Measurements from ENCODE around the gene CLDN20. TPM values are rescaled to one million over a fixed set of nuclear protein-coding genes. Genes with fewer than 3 reads are reported as not detected.
"Not testable (repeated sequence)": the region's sequence is repeated elsewhere in the genome, so short reads cannot be mapped to it uniquely, and the experiment has no call there.

The CLDN20 gene
- polyA plus RNA-seq (ENCODE audit: insufficient read length in 3 of 3): 1 to 10 TPM in 2 of 3 donors, under 1 TPM in 1; 0.92 to 2.1 (median 1.4) TPM
- long read RNA-seq, donor 1: 0 reads
- long read RNA-seq, donor 2: 0 reads
- long read RNA-seq, donor 3: 0 reads
- long read RNA-seq, donor 4: 0 reads
- long read RNA-seq, donor 5: 0 reads
- long read RNA-seq, donor 6: 0 reads
- long read RNA-seq, donor 7: 0 reads
- long read RNA-seq, donor 8: 0 reads
- long read RNA-seq, donor 9, partial matches to known transcripts: 0 of 10 reads
- long read RNA-seq, donor 9, other reads (novel, unspliced or antisense): 10 of 10 reads
- long read RNA-seq, donor 10, partial matches to known transcripts: 7 of 17 reads
- long read RNA-seq, donor 10, other reads (novel, unspliced or antisense): 10 of 17 reads
- long read RNA-seq, donor 11: 0 reads
- long read RNA-seq, donor 12: 0 reads
- long read RNA-seq, donor 13: 0 reads
- long read RNA-seq, donor 14: 0 reads
- long read RNA-seq, donor 15: 0 reads
- long read RNA-seq, donor 16, partial matches to known transcripts: 10 of 46 reads
- long read RNA-seq, donor 16, other reads (novel, unspliced or antisense): 36 of 46 reads

GRCh38 chr6:155263373-155264063 lies at the start of gene CLDN20:
Gene CLDN20 (plus strand): TSS chr6:155264013. CDS start chr6:155275720, 11,707 bp downstream.
- no peak for DNase-seq (ENCODE audit: extremely low read depth in 1 of 11, low read depth in 9 of 11, low spot score in 4 of 11)

GRCh38 chr6:155215906-155216305 lies 47.9 kb upstream of the CLDN20 start:
- no peak for DNase-seq (ENCODE audit: extremely low read depth in 1 of 11, low read depth in 9 of 11, low spot score in 4 of 11)

- no peak for DNase-seq (ENCODE audit: extremely low read depth in 1 of 11, low read depth in 9 of 11, low spot score in 4 of 11)
These were observed 47.3 kb upstream of the CLDN20 start for GRCh38 chr6:155216312-155217046.

GRCh38 chr6:155218711-155219110 lies 45.1 kb upstream of the CLDN20 start:
- not testable (repeated sequence) for DNase-seq (ENCODE audit: extremely low read depth in 1 of 11, low read depth in 9 of 11, low spot score in 4 of 11)

- DNase-seq (ENCODE audit: extremely low read depth in 1 of 11, low read depth in 9 of 11, low spot score in 4 of 11): no peak
These were observed 44.5 kb upstream of the CLDN20 start for GRCh38 chr6:155219299-155219698.

- DNase-seq (ENCODE audit: extremely low read depth in 1 of 11, low read depth in 9 of 11, low spot score in 4 of 11): no peak
These were observed 43.9 kb upstream of the CLDN20 start for GRCh38 chr6:155219858-155220301.

GRCh38 chr6:155221086-155221485 lies 42.7 kb upstream of the CLDN20 start:
- no peak for DNase-seq (ENCODE audit: extremely low read depth in 1 of 11, low read depth in 9 of 11, low spot score in 4 of 11)

- no peak for DNase-seq (ENCODE audit: extremely low read depth in 1 of 11, low read depth in 9 of 11, low spot score in 4 of 11)
These were observed 41.3 kb upstream of the CLDN20 start for GRCh38 chr6:155222506-155222905.

- no peak for DNase-seq (ENCODE audit: extremely low read depth in 1 of 11, low read depth in 9 of 11, low spot score in 4 of 11)
These were observed 40.0 kb upstream of the CLDN20 start for GRCh38 chr6:155223646-155224451.

- no peak for DNase-seq (ENCODE audit: extremely low read depth in 1 of 11, low read depth in 9 of 11, low spot score in 4 of 11)
These were observed 39.2 kb upstream of the CLDN20 start for GRCh38 chr6:155224618-155225017.

GRCh38 chr6:155227046-155227445 lies 36.8 kb upstream of the CLDN20 start:
- DNase-seq (ENCODE audit: extremely low read depth in 1 of 11, low read depth in 9 of 11, low spot score in 4 of 11): no peak

GRCh38 chr6:155228546-155229166 lies 35.2 kb upstream of the CLDN20 start:
- no peak for DNase-seq (ENCODE audit: extremely low read depth in 1 of 11, low read depth in 9 of 11, low spot score in 4 of 11)

GRCh38 chr6:155230975-155231374 lies 32.8 kb upstream of the CLDN20 start:
- not testable (repeated sequence) for DNase-seq (ENCODE audit: extremely low read depth in 1 of 11, low read depth in 9 of 11, low spot score in 4 of 11)

- no peak for DNase-seq (ENCODE audit: extremely low read depth in 1 of 11, low read depth in 9 of 11, low spot score in 4 of 11)
These were observed 31.0 kb upstream of the CLDN20 start for GRCh38 chr6:155232848-155233247.

- DNase-seq (ENCODE audit: extremely low read depth in 1 of 11, low read depth in 9 of 11, low spot score in 4 of 11): no peak
These were observed 29.6 kb upstream of the CLDN20 start for GRCh38 chr6:155234167-155234566.

- DNase-seq (ENCODE audit: extremely low read depth in 1 of 11, low read depth in 9 of 11, low spot score in 4 of 11): no peak
These were observed 29.1 kb upstream of the CLDN20 start for GRCh38 chr6:155234687-155235086.

- no peak for DNase-seq (ENCODE audit: extremely low read depth in 1 of 11, low read depth in 9 of 11, low spot score in 4 of 11)
These were observed 28.7 kb upstream of the CLDN20 start for GRCh38 chr6:155235087-155235486.

- DNase-seq (ENCODE audit: extremely low read depth in 1 of 11, low read depth in 9 of 11, low spot score in 4 of 11): no peak
These were observed 26.2 kb upstream of the CLDN20 start for GRCh38 chr6:155237613-155238012.
